ENCODE measurements around the gene NALF2. TPM values are rescaled to one million over a fixed set of nuclear protein-coding genes. Genes with fewer than 3 reads are reported as not detected.

NALF2 gene
- total RNA-seq (2021) = 9.7 and 11.2 TPM in 2 replicates
- long read RNA-seq, partial matches to known transcripts = 0 of 6 reads
- long read RNA-seq, other reads (novel, unspliced or antisense) = 6 of 6 reads

DNA sequence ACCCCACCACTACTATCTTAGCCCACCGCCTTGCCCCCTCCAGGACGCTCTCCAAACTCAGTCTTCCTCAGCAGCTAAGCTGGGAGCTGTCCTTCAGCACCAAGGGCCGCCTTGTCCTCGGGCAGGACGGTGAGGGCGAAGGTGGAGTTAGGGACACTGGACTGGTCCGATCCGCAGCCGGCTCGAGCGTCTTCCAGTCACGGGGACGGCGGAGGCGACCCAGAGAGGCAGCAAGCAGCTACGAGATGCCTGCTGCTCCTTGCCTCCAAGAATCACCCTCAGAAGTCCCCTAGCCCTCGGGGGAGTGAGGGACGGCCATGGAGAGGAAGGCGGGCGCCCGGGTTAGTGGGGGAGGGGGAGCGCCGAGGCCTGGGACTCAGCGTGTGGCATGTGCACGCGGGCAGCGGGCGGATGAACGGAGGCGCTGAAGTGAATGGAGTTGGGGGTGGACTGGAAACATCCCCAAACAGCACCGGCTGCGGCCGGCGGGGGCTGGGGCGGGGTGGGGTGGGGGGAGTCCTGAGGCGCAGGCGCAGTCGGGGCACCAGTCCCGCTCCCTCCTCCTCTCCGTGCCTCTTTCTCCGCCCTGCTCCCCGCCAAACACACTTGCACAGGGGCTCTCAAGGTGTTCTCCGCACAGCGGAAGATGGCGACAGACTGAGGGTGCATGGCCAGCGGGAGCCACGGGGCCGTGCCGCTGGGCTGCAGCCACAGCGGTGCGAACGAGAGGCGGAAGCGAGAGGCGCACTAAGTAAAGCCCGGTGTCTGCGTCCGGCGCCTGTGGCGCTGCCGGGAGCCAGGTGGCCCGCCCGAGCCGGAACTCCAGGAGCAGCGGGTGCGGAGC is at the start of gene NALF2:
Gene NALF2, plus strand, starts transcription at position 545 of the 844 bp plus-strand sequence. CDS start 957 bp downstream, outside the sequence.
- Histone ChIP-seq H4K8ac (replicated peaks; ENCODE audit: insufficient read length, low read depth, low read length) (no peak within 1 kb of the TSS), H3K9me3 (ENCODE audit: control insufficient read depth, low read depth, low read length) (peaks cover 51% of the 10 kb centered on the region), H3K9ac (ENCODE audit: extremely low read depth, insufficient read length, low read length) (peak within 1 kb of the TSS; percentile 24), H4K5ac (ENCODE audit: insufficient read length, low read depth, low read length) (no peak within 1 kb of the TSS), H2BK20ac (ENCODE audit: low read depth, low read length, poor library complexity, severe bottlenecking) (no peak within 1 kb of the TSS), H2BK120ac (ENCODE audit: low read depth, low read length, poor library complexity, severe bottlenecking) (no peak within 1 kb of the TSS), H2BK5ac (ENCODE audit: insufficient read length, low read length) (no peak within 1 kb of the TSS), H3K14ac (ENCODE audit: insufficient read depth, low read length) (peak within 1 kb of the TSS; percentile 43; the same call in 1 of the 2 replicates), H2BK12ac (ENCODE audit: insufficient read length, low read depth, low read length) (no peak within 1 kb of the TSS), H4K91ac (ENCODE audit: insufficient read length, low read depth, low read length) (no peak within 1 kb of the TSS), H3K4me1 (ENCODE audit: insufficient read depth, low read length) (no peaks in the 10 kb centered on the region), H3K23ac (ENCODE audit: insufficient read length, low read depth, low read length) (no peak within 1 kb of the TSS), H2BK15ac (ENCODE audit: low read depth, low read length) (no peak within 1 kb of the TSS), H4K20me1 (ENCODE audit: control insufficient read depth, insufficient read depth, insufficient read length) (no peaks in the 10 kb centered on the region), H3K27me3 (ENCODE audit: insufficient read depth, low read length) (no peaks in the 10 kb centered on the region), H3K56ac (ENCODE audit: insufficient read length, low read depth, low read length) (no peak within 1 kb of the TSS), H3K79me2 (ENCODE audit: insufficient read depth, low read length) (no peaks in the 10 kb centered on the region), H3K18ac (ENCODE audit: insufficient read length, low read depth, low read length) (peak within 1 kb of the TSS; percentile 73), H3T11ph (ENCODE audit: low read length) (no peak within 1 kb of the TSS), H3K27ac (ENCODE audit: insufficient read length, low read depth, low read length) (no peak within 1 kb of the TSS), H2AK5ac (ENCODE audit: insufficient read length, low read length) (no peak within 1 kb of the TSS), H3K4ac (ENCODE audit: low read depth, low read length) (no peak within 1 kb of the TSS), H3K23me2 (ENCODE audit: insufficient read length, low read depth, low read length, poor library complexity, severe bottlenecking) (peaks cover 2% of the 10 kb centered on the region), H2AFZ (ENCODE audit: low read length) (no peak within 1 kb of the TSS), H3K79me1 (ENCODE audit: insufficient read depth, low read depth, low read length, poor library complexity, severe bottlenecking) (no peaks in the 10 kb centered on the region), H3K4me2 (ENCODE audit: insufficient read depth, insufficient read length, low read length) (peak within 1 kb of the TSS; percentile 62)
- TF ChIP-seq, protein P1, sequence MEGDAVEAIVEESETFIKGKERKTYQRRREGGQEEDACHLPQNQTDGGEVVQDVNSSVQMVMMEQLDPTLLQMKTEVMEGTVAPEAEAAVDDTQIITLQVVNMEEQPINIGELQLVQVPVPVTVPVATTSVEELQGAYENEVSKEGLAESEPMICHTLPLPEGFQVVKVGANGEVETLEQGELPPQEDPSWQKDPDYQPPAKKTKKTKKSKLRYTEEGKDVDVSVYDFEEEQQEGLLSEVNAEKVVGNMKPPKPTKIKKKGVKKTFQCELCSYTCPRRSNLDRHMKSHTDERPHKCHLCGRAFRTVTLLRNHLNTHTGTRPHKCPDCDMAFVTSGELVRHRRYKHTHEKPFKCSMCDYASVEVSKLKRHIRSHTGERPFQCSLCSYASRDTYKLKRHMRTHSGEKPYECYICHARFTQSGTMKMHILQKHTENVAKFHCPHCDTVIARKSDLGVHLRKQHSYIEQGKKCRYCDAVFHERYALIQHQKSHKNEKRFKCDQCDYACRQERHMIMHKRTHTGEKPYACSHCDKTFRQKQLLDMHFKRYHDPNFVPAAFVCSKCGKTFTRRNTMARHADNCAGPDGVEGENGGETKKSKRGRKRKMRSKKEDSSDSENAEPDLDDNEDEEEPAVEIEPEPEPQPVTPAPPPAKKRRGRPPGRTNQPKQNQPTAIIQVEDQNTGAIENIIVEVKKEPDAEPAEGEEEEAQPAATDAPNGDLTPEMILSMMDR (conservative IDR thresholded peaks at IDR 0.05) = no peak
- WGBS (ENCODE audit: extremely low coverage, insufficient read length, low lambda C conversion rate) = no CpG with 5 or more reads among the region's 66 CpGs
- Mint-ChIP-seq H3K36me3 (ENCODE audit: insufficient read depth in 1 of 3, low read depth in 3 of 3) (peaks cover 11 to 17% (median 13%) of the 10 kb centered on the region in 3 experiments; a peak in 6 of 7 replicates), H3K9me3 (peaks cover 25 to 40% of the 10 kb centered on the region in 2 experiments), H3K27ac (peak within 1 kb of the TSS in 1 of 3 experiments; percentile 95; a peak in 4 of 7 replicates), H3K4me1 (peaks cover 4 to 14% of the 10 kb centered on the region in 2 experiments; a peak in 3 of 4 replicates), H3K27me3 (ENCODE audit: low read depth) (peaks cover 27% of the 10 kb centered on the region), H3K4me3 (peak within 1 kb of the TSS; percentile 81 to 90)
- DNase-seq = peak; percentile 84

Data from H9 (cell line).